Measurements from ENCODE around the gene IL25. TPM values are rescaled to one million over a fixed set of nuclear protein-coding genes. Genes with fewer than 3 reads are reported as not detected.
"Not testable (repeated sequence)": the region's sequence is repeated elsewhere in the genome, so short reads cannot be mapped to it uniquely, and the experiment has no call there.

IL25 gene
- total RNA-seq, 1 donor from 2014 or later = not detected

DNA sequence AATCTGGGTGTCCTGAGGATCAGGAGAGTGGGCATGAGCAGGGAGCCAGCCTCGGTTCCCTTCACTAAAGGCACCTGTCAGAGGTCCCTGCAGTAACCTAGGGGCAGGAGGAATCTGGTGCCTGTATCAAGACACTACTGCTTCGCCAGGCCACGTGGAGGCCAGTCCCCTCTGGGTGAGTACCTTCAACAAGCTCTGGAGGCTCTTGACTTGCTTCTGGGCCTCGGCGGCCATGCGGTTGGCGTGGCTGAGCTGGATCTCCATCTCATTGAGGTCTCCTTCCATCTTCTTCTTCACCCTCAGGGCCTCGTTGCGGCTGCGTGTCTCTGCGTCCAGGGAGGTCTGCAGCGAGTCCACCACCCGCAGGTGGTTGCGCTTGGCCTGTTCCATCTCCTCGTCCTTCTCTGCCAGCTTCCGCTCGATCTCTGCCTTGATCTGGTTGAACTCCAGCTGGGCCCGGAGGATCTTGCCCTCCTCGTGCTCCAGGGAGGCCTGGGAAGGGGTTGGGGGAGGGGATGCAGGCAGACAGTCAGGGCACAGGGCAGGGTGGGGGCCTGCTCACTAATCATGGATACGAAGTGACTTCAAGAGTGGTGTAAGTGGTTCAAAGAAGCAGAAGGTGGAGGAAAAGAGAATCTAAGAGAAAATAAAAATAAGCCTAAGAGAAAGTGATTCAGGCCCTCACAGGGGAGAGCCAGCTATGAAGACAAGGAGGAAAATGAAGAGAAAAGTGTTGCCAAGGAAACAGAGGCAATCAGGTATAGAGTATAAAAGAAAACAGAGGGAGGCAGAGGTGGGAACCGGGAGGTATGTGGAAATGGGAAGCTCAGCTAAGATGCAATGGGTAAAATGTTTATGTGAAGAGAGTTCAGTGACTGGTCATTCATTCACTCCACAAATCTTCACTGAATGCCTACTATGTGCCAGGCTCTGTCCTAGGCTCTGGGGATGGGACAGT, 43.5 kb downstream of the IL25 start:
- H3K4me3 ChIP-seq (ENCODE audit: low read depth, low read length) = no peak overlapping the region
- TF ChIP-seq, protein P1, sequence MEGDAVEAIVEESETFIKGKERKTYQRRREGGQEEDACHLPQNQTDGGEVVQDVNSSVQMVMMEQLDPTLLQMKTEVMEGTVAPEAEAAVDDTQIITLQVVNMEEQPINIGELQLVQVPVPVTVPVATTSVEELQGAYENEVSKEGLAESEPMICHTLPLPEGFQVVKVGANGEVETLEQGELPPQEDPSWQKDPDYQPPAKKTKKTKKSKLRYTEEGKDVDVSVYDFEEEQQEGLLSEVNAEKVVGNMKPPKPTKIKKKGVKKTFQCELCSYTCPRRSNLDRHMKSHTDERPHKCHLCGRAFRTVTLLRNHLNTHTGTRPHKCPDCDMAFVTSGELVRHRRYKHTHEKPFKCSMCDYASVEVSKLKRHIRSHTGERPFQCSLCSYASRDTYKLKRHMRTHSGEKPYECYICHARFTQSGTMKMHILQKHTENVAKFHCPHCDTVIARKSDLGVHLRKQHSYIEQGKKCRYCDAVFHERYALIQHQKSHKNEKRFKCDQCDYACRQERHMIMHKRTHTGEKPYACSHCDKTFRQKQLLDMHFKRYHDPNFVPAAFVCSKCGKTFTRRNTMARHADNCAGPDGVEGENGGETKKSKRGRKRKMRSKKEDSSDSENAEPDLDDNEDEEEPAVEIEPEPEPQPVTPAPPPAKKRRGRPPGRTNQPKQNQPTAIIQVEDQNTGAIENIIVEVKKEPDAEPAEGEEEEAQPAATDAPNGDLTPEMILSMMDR (conservative IDR thresholded peaks at IDR 0.05; ENCODE audit: low read depth, low read length) = no peak
- no peak for DNase-seq (ENCODE audit: low read depth)

DNA sequence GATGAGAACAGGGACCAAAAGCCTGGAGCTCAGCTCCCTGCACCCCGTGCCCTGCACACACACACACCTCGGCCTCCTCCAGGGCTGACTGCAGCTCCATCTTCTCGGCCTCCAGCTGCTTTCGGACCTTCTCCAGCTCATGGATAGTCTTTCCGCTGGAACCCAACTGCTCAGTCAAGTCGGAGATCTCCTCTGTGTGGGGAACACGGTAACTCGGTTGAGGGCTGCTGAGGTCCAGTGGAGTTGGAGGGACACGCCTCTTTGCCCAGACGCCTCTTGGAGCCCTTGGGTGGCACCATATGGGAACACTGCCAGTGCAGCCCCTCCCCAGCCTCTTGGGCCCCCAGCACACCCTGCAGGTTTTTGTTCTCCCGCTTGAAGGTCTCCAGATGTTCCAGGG, 44.2 kb downstream of the IL25 start:
- TF ChIP-seq, protein P1 (conservative IDR thresholded peaks at IDR 0.05; ENCODE audit: low read depth, low read length) = no peak
- no peak overlapping the region for H3K4me3 ChIP-seq (ENCODE audit: low read depth, low read length)
- no peak for DNase-seq (ENCODE audit: low read depth)

DNA sequence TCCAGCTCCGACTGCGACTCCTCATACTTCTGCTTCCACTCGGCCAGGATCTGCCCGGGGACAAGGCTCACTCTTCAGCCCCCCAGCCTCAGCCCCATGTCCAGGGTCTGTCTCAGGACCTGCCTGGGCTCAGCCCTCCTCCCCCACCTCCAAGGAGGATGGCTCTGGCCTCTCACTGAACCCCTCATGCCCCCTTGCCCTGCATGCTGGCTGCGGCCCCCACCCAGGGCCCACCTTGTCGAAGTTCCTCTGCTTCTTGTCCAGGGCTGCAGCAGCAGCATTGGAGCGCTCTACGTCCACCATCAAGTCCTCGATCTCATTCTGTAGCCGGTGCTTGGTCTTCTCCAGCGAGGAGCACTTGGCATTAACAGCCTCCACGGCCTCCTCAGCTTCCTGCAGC, 44.7 kb downstream of the IL25 start:
- not testable (repeated sequence) for H3K4me3 ChIP-seq (ENCODE audit: low read depth, low read length); DNase-seq (ENCODE audit: low read depth)

DNA sequence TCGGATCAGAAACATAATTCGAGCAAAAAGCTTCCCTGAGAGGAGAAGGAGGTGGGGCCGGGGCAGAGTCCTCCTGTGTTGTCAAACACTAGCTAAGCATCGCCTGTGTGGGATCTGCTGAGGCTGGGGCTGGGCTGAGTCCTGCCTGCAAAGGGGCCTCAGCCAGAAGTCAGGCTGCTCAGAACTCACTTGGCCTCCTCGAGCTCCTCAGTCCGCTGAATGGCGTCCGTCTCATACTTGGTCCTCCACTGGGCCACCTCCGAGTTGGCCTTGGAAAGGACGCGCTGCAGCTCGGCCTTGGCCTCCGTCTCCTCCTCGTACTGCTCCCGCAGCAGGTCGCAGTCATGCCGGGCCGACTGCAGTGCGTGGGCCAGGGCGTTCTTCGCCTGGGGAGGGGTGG, 45.4 kb downstream of the IL25 start:
- H3K4me3 ChIP-seq (ENCODE audit: low read depth, low read length) = no peak overlapping the region
- TF ChIP-seq, protein P1 (conservative IDR thresholded peaks at IDR 0.05; ENCODE audit: low read depth, low read length) = no peak
- no peak for DNase-seq (ENCODE audit: low read depth)

DNA sequence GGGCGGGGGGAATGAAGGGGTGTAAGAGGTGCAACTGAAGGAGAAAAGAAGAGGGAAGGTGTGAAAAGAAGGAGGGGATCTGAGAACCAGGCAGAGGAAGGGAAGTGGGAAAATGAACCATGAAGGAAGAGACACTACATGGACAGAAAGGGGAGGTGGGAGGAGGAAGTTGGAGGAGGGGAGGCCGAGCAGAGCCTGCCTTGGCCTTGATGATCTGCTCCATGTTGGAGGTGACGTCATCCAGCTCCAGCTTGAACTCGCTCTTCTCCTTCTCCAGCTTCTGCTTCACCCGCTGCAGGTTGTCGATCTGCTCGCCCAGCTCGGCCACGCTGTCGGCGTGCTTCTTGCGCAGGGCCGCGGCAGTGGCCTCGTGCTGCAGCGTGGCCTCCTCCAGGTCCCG, 47.0 kb downstream of the IL25 start:
- H3K4me3 ChIP-seq (ENCODE audit: low read depth, low read length); DNase-seq (ENCODE audit: low read depth): not testable (repeated sequence)

GRCh38 chr14:23421594-23421993, 49.0 kb downstream of the IL25 start:
- no peak for DNase-seq (ENCODE audit: low read depth)
- TF ChIP-seq, protein P1 (conservative IDR thresholded peaks at IDR 0.05; ENCODE audit: low read depth, low read length) = no peak

DNA sequence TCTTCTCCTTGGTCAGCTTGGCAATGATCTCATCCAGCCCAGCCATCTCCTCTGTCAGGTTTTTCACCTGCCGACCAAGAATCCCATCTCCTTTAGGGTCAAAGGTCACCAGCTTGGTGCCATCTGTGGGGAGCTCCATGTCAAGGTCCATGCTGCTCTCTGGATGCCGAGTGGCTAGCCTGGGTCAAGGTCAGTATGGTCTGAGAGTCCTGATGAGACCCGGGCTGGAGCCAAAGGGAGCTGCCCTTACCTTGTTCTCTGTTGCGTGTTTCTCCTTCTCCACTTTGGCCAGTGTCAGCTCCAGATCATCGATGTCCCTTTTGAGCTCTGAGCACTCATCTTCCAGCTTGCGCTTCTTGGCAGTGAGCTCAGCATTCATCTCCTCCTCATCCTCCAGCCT, 51.0 kb downstream of the IL25 start:
- H3K4me3 ChIP-seq (ENCODE audit: low read depth, low read length) = no peak overlapping the region
- no peak for DNase-seq (ENCODE audit: low read depth)
- TF ChIP-seq, protein P1 (conservative IDR thresholded peaks at IDR 0.05; ENCODE audit: low read depth, low read length) = no peak

More at GRCh38 chr14:23421594-23421993, 49.0 kb downstream of the IL25 start:
- no peak overlapping the region for H3K4me3 ChIP-seq (ENCODE audit: low read depth, low read length)

GRCh38 chr14:23425169-23425568, 52.6 kb downstream of the IL25 start:
- H3K4me3 ChIP-seq (ENCODE audit: low read depth, low read length) = no peak overlapping the region
- TF ChIP-seq, protein P1 (conservative IDR thresholded peaks at IDR 0.05; ENCODE audit: low read depth, low read length) = no peak
- no peak for DNase-seq (ENCODE audit: low read depth)

DNA sequence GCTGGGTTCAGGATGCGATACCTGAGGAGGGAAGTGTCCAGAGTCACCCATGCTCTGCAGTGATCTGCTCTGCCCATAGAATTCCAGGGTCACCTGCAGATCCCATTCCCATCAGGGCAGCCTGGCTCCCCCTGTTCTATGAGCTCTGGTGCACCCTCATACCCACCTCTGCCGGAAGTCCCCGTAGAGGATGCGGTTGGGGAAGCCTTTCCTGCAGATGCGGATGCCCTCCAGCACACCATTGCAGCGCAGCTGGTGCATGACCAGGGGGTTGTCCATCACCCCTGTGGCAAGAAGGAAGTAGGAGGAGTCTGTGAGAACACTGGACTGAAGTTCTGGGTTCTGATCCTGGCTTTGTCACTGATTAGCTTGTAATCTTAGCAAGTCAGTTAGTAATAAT, 53.2 kb downstream of the IL25 start:
- not testable (repeated sequence) for DNase-seq (ENCODE audit: low read depth); H3K4me3 ChIP-seq (ENCODE audit: low read depth, low read length)

Measured in epithelial cell of proximal tubule (primary cell).